Upper lobe of left lung (tissue), 4 donors: ENCODE data around the gene IDUA.

ENCODE experiments used
- CTCF ChIP-seq, 6 experiments: fragments of 450-650 bp in 4 of 6; fragments of 200-600 bp in 2 of 6; sonication (generic) in 2 of 6; IDR thresholded peaks; one replicate each; pipeline ENCODE4 v1.5.1; 2016 to 2019; ENCODE audit warnings: antibody characterized with exemption in 6 of 6
- POLR2AphosphoS5 ChIP-seq, 2 donors: sonication (generic); formaldehyde crosslinking; IDR thresholded peaks; one replicate each; pipeline ENCODE4 v1.5.1; 2017; ENCODE audit warnings: antibody characterized with exemption in 2 of 2

GRCh38 chr4:995311-996026 lies 8.6 kb downstream of the IDUA start:
- TF ChIP-seq CTCF (IDR thresholded peaks at IDR 0.05) (no peak), POLR2AphosphoS5 (IDR thresholded peaks at IDR 0.05) (no peak)
